ENCODE results near the gene NRIP1.

NRIP1 gene

DNA sequence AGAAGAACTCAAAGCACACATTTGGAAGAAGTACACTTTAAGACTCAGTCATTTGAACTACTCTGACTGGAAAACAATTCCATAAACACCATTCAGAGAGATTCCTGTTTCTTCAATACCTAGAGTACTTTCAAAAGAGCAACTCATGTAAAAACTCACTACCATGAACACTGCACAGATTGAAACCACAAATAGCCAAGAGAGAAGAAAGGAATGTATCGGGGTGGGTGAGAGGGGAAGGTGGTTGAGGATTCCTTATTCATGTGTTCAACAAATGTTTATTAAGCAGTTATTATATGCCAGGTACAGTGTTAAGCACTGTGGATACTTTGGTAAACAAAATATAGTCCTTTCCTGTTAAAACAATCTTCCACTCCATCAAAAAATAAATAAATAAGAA is 64.7 kb downstream of the NRIP1 start:
- DNase-seq (ENCODE audit: insufficient read length, low spot score), result no peak
- TF ChIP-seq CTCF (IDR thresholded peaks at IDR 0.05; ENCODE audit: insufficient read depth, missing control alignments), result no peak
- FAIRE-seq, result peak; percentile 11

- no peak for DNase-seq (ENCODE audit: insufficient read length, low spot score)
- FAIRE-seq, result no peak
- no peak for TF ChIP-seq CTCF (IDR thresholded peaks at IDR 0.05; ENCODE audit: insufficient read depth, missing control alignments)
These were observed 66.0 kb downstream of the NRIP1 start for GRCh38 chr21:14998784-14999183.

GRCh38 chr21:14998336-14998735 is 66.5 kb downstream of the NRIP1 start:
- FAIRE-seq (no peak), DNase-seq (ENCODE audit: insufficient read length, low spot score) (no peak)
- no peak for TF ChIP-seq CTCF (IDR thresholded peaks at IDR 0.05; ENCODE audit: insufficient read depth, missing control alignments)

- FAIRE-seq (no peak), DNase-seq (ENCODE audit: insufficient read length, low spot score) (no peak)
- no peak for TF ChIP-seq CTCF (IDR thresholded peaks at IDR 0.05; ENCODE audit: insufficient read depth, missing control alignments)
These were observed 68.9 kb downstream of the NRIP1 start for GRCh38 chr21:14995695-14996490.

- DNase-seq (ENCODE audit: insufficient read length, low spot score) (no peak), FAIRE-seq (no peak)
- no peak for TF ChIP-seq CTCF (IDR thresholded peaks at IDR 0.05; ENCODE audit: insufficient read depth, missing control alignments)
These were observed 69.6 kb downstream of the NRIP1 start for GRCh38 chr21:14995226-14995625.

- FAIRE-seq (no peak), DNase-seq (ENCODE audit: insufficient read length, low spot score) (no peak)
- no peak for TF ChIP-seq CTCF (IDR thresholded peaks at IDR 0.05; ENCODE audit: insufficient read depth, missing control alignments)
These were observed 71.7 kb downstream of the NRIP1 start for GRCh38 chr21:14993115-14993514.

GRCh38 chr21:14991957-14992356 is 72.8 kb downstream of the NRIP1 start:
- TF ChIP-seq CTCF (IDR thresholded peaks at IDR 0.05; ENCODE audit: insufficient read depth, missing control alignments), result no peak
- DNase-seq (ENCODE audit: insufficient read length, low spot score), result no peak
- FAIRE-seq, result no peak
